Nephron (organoid): ENCODE data around the gene ARFGAP1.
"Not testable (repeated sequence)": the region's sequence is repeated elsewhere in the genome, so short reads cannot be mapped to it uniquely, and the experiment has no call there.

ENCODE experiments used
- H3K27ac Mint-ChIP-seq, 3 experiments: 2 replicates each; pipeline ENCODE4 v1.8.0; 2020; ENCODE audit warnings: mixed read lengths in 3 of 3, mild to moderate bottlenecking in 2 of 3, moderate library complexity in 1 of 3
- H3K27me3 Mint-ChIP-seq: 2 replicates; pipeline ENCODE4 v1.8.0; 2021; ENCODE audit warnings: low read depth, mild to moderate bottlenecking, moderate library complexity, mixed read lengths
- H3K36me3 Mint-ChIP-seq: 2 replicates; pipeline ENCODE4 v1.8.0; 2020; ENCODE audit warnings: low read depth, mixed read lengths
- H3K4me1 Mint-ChIP-seq: 2 replicates; pipeline ENCODE4 v1.8.0; 2020; ENCODE audit warnings: mixed read lengths
- H3K4me3 Mint-ChIP-seq, 3 experiments: 2 replicates each; pipeline ENCODE4 v1.8.0; 2020; ENCODE audit warnings: mild to moderate bottlenecking in 3 of 3, mixed read lengths in 3 of 3, moderate library complexity in 2 of 3
- H3K9me3 Mint-ChIP-seq: 2 replicates; pipeline ENCODE4 v1.8.0; 2020; ENCODE audit warnings: mixed read lengths
- CTCF ChIP-seq, 3 experiments: fragments of 200-600 bp; sonication (generic); IDR thresholded peaks; one replicate each; pipeline ENCODE4 v1.5.0; 2021; ENCODE audit warnings: antibody characterized with exemption in 3 of 3; ENCODE audit not compliant: unreplicated experiment in 3 of 3

The ARFGAP1 gene

GRCh38 chr20:63333241-63333836 lies 60.7 kb downstream of the ARFGAP1 start:
- Mint-ChIP-seq H3K27me3 (peaks cover 18% of the 10 kb centered on the region), H3K27ac (no peak overlapping the region), H3K9me3 (peaks cover 9% of the 10 kb centered on the region), H3K4me3 (no peak overlapping the region), H3K4me1 (peaks cover 35% of the 10 kb centered on the region), H3K36me3 (peaks cover 9% of the 10 kb centered on the region)
- no peak for TF ChIP-seq CTCF (IDR thresholded peaks at IDR 0.05; ENCODE audit: unreplicated experiment in 3 of 3)

- H3K9me3 Mint-ChIP-seq = peaks cover 9% of the 10 kb centered on the region
- peaks cover 18% of the 10 kb centered on the region for H3K27me3 Mint-ChIP-seq
- H3K4me3 Mint-ChIP-seq = no peak overlapping the region
- no peak for TF ChIP-seq CTCF (IDR thresholded peaks at IDR 0.05; ENCODE audit: unreplicated experiment in 3 of 3)
- no peak overlapping the region for H3K27ac Mint-ChIP-seq
- H3K36me3 Mint-ChIP-seq = peaks cover 9% of the 10 kb centered on the region
- H3K4me1 Mint-ChIP-seq = peaks cover 36% of the 10 kb centered on the region
Measured at GRCh38 chr20:63334356-63334755, 61.7 kb downstream of the ARFGAP1 start.

- Mint-ChIP-seq H3K4me1 (peaks cover 36% of the 10 kb centered on the region), H3K27me3 (peaks cover 18% of the 10 kb centered on the region)
- H3K27ac Mint-ChIP-seq, H3K9me3 Mint-ChIP-seq, H3K36me3 Mint-ChIP-seq, H3K4me3 Mint-ChIP-seq: not testable (repeated sequence)
Measured at GRCh38 chr20:63335060-63335459, 62.4 kb downstream of the ARFGAP1 start.

GRCh38 chr20:63335711-63336110 lies 63.1 kb downstream of the ARFGAP1 start:
- Mint-ChIP-seq H3K27ac (peak overlapping the region; percentile 44 to 80 (median 47)), H3K4me3 (peak overlapping the region in 2 of 3 experiments; percentile 20 to 60), H3K27me3 (peaks cover 18% of the 10 kb centered on the region), H3K9me3 (peaks cover 9% of the 10 kb centered on the region), H3K4me1 (peaks cover 33% of the 10 kb centered on the region), H3K36me3 (peaks cover 9% of the 10 kb centered on the region)
- no peak for TF ChIP-seq CTCF (IDR thresholded peaks at IDR 0.05; ENCODE audit: unreplicated experiment in 3 of 3)

GRCh38 chr20:63336232-63336752 lies 63.7 kb downstream of the ARFGAP1 start:
- H3K4me1 Mint-ChIP-seq = peaks cover 32% of the 10 kb centered on the region
- peak overlapping the region in 1 of 3 experiments; percentile 2 for H3K27ac Mint-ChIP-seq
- H3K36me3 Mint-ChIP-seq = peaks cover 9% of the 10 kb centered on the region
- TF ChIP-seq CTCF (IDR thresholded peaks at IDR 0.05; ENCODE audit: unreplicated experiment in 3 of 3) = no peak
- peaks cover 9% of the 10 kb centered on the region for H3K9me3 Mint-ChIP-seq
- H3K4me3 Mint-ChIP-seq = no peak overlapping the region
- peaks cover 21% of the 10 kb centered on the region for H3K27me3 Mint-ChIP-seq

GRCh38 chr20:63337786-63338420 lies 65.3 kb downstream of the ARFGAP1 start:
- Mint-ChIP-seq H3K36me3 (peaks cover 3% of the 10 kb centered on the region), H3K4me1 (peaks cover 37% of the 10 kb centered on the region), H3K9me3 (peaks cover 5% of the 10 kb centered on the region), H3K4me3 (peak overlapping the region in 2 of 3 experiments; percentile 3 to 50), H3K27me3 (peaks cover 23% of the 10 kb centered on the region), H3K27ac (peak overlapping the region in 2 of 3 experiments; percentile 2 to 57)
- no peak for TF ChIP-seq CTCF (IDR thresholded peaks at IDR 0.05; ENCODE audit: unreplicated experiment in 3 of 3)
